Heart left ventricle (tissue), 13 donors: Measurements from ENCODE around the gene ATXN1.

Experiments used
- CTCF ChIP-seq, 12 donors: fragments of 200-600 bp; sonication (generic) in 4 of 12; IDR thresholded peaks; one replicate each; pipeline versions ENCODE4 v1.5.0 to v1.8.0; 2018 to 2022; ENCODE audit warnings: antibody characterized with exemption in 12 of 12, mild to moderate bottlenecking in 5 of 12
- POLR2A ChIP-seq, 2 donors: fragments of 450-650 bp; IDR thresholded peaks; one replicate each; pipeline ENCODE4 v1.6.1; 2017; ENCODE audit warnings: antibody characterized with exemption in 2 of 2, mild to moderate bottlenecking in 2 of 2, moderate library complexity in 2 of 2
- donor health status: ischemic (EF 13 %, LVEDD 7.1; RV severe dilation, severe dysfunction).
- donor health status: DM: no; HTN: yes; CAD: no.
- donor health status: DM: no; HTN: no; CAD: no.
- donor health status: ischemic (EF 25% LVEDD 6.9; RV normal size, moderate dysfunction).
- donor health status: ischemic (EF 25% LVEDD 5.7; RV mildly dilated, moderate dysfunction).
- donor health status: ischemic (EF 35%, LVEDD 5.7; RV mildly dilated, moderate dysfunction).
- donor health status: nonischemic (EF 11% LVEDD 7.7; RV severe dilation, severe dysfunction).
- donor health status: DM: yes; HTN: yes; CAD: no.
- donor health status: PGD.
- donor health status: ischemic (EF 29% LVEDD 5.4; RV normal size, mild dysfunction).
- donor health status: nonischemic (EF 23%, LVEDD 6.1; RV moderate dilation, normal function).

GRCh38 chr6:16327777-16328325, 433.4 kb downstream of the ATXN1 start:
- TF ChIP-seq CTCF (IDR thresholded peaks at IDR 0.05): no peak
- TF ChIP-seq POLR2A (IDR thresholded peaks at IDR 0.05): no peak
